Mucosa of rectum (tissue), 2 donors: ENCODE results near the gene FAN1.
"Not testable (repeated sequence)": the region's sequence is repeated elsewhere in the genome, so short reads cannot be mapped to it uniquely, and the experiment has no call there.

Source experiments
- H3K27ac ChIP-seq, 2 donors: one replicate each; pipeline ENCODE4 v1.7.0; 2013; ENCODE audit warnings: inconsistent platforms in 2 of 2, low read depth in 2 of 2, low read length in 2 of 2
- H3K27me3 ChIP-seq, 2 donors: one replicate each; pipeline ENCODE4 v1.7.0; 2013; ENCODE audit warnings: low read length in 2 of 2; ENCODE audit not compliant: control insufficient read depth in 2 of 2, insufficient read depth in 2 of 2
- H3K36me3 ChIP-seq, 2 donors: one replicate each; pipeline ENCODE4 v1.7.0; 2013; ENCODE audit warnings: low read length in 2 of 2; ENCODE audit not compliant: control insufficient read depth in 2 of 2, insufficient read depth in 2 of 2
- H3K4me1 ChIP-seq, 2 donors: one replicate each; pipeline ENCODE4 v1.7.0; 2013; ENCODE audit warnings: low read length in 2 of 2, mild to moderate bottlenecking in 1 of 2; ENCODE audit not compliant: control insufficient read depth in 2 of 2, insufficient read depth in 2 of 2
- H3K4me3 ChIP-seq, 2 donors: one replicate each; pipeline ENCODE4 v1.7.0; 2013; ENCODE audit warnings: low read length in 2 of 2
- H3K9ac ChIP-seq, 2 donors: one replicate each; pipeline ENCODE4 v1.7.0; 2013; ENCODE audit warnings: low read length in 2 of 2, low read depth in 1 of 2, mild to moderate bottlenecking in 1 of 2
- H3K9me3 ChIP-seq, 2 donors: one replicate each; pipeline ENCODE4 v1.7.0; 2013; ENCODE audit warnings: low read length in 2 of 2; ENCODE audit not compliant: control insufficient read depth in 2 of 2
- donor health status: healthy.
- donor health status: Normal muscosa, but diverticular disease.

Gene FAN1

GRCh38 chr15:30903497-30904187 is at the start of gene FAN1:
Gene FAN1 (plus strand): TSS chr15:30903915. CDS start chr15:30904664, 749 bp downstream.
- no peaks in the 10 kb centered on the region for H3K27me3 ChIP-seq
- H3K4me1 ChIP-seq = peaks cover 0 to 19% of the 10 kb centered on the region in 2 donors
- no peaks in the 10 kb centered on the region for H3K36me3 ChIP-seq
- no peaks in the 10 kb centered on the region for H3K9me3 ChIP-seq
- peak within 1 kb of the TSS; percentile 80 to 82 for H3K9ac ChIP-seq
- peak within 1 kb of the TSS; percentile 64 to 73 for H3K27ac ChIP-seq
- peak within 1 kb of the TSS; percentile 80 to 94 for H3K4me3 ChIP-seq

- H3K27me3 ChIP-seq = no peaks in the 10 kb centered on the region
- H3K27ac ChIP-seq = no peak overlapping the region
- no peaks in the 10 kb centered on the region for H3K36me3 ChIP-seq
- H3K4me1 ChIP-seq = no peaks in the 10 kb centered on the region
- H3K9ac ChIP-seq = no peak overlapping the region
- no peaks in the 10 kb centered on the region for H3K9me3 ChIP-seq
- no peak overlapping the region for H3K4me3 ChIP-seq
These were observed 44.4 kb upstream of the FAN1 start for GRCh38 chr15:30859091-30859874.

DNA sequence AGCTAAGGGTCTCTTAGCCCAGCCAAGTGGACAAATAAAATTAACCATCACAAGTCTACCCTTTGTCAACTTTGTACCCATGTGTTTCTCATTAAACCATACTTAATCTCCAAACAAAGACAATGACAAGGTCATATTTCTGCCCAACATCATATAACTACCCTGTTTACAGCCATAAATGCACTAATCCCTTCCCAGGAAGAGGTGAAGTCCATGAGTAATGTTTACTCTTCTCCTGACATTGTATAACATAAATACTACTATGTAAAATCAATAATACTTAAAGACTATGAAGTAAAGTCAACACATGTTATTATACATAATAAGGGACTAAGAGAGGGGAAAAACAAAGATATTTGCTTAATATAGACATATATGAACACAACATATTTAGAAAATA is 38.5 kb upstream of the FAN1 start:
- Histone ChIP-seq H3K9me3 (no peaks in the 10 kb centered on the region), H3K4me1 (peaks cover 0 to 2% of the 10 kb centered on the region in 2 donors), H3K27ac (no peak overlapping the region), H3K36me3 (no peaks in the 10 kb centered on the region), H3K4me3 (no peak overlapping the region), H3K27me3 (peaks cover 0 to 2% of the 10 kb centered on the region in 2 donors), H3K9ac (no peak overlapping the region)

- Histone ChIP-seq H3K9me3 (no peaks in the 10 kb centered on the region), H3K27ac (no peak overlapping the region), H3K4me3 (no peak overlapping the region), H3K36me3 (no peaks in the 10 kb centered on the region), H3K27me3 (no peaks in the 10 kb centered on the region), H3K4me1 (no peaks in the 10 kb centered on the region), H3K9ac (no peak overlapping the region)
These were observed 33.0 kb upstream of the FAN1 start for GRCh38 chr15:30870681-30871080.

DNA sequence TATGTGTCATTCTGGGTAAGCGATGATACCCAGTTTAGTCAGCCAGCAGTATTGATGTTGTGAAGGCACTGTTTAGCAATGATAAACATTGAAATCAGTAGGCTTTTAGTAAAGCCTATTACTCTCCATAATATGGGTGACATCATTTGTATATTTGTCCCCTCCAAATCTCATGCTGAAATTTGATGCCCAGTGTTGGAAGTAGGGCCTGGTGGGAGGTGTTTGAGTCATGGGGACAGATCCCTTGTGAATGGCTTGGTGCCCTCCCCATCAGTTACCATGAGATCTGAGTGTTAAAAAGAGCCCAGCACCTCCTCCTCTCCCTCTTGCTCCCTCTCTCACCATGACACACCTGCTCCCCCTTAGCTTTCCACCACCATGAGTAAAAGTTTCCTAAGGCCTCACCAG is 31.4 kb upstream of the FAN1 start:
- no peak overlapping the region for H3K4me3 ChIP-seq
- no peak overlapping the region for H3K9ac ChIP-seq
- no peaks in the 10 kb centered on the region for H3K36me3 ChIP-seq
- H3K27me3 ChIP-seq = no peaks in the 10 kb centered on the region
- no peak overlapping the region for H3K27ac ChIP-seq
- no peaks in the 10 kb centered on the region for H3K9me3 ChIP-seq
- no peaks in the 10 kb centered on the region for H3K4me1 ChIP-seq

DNA sequence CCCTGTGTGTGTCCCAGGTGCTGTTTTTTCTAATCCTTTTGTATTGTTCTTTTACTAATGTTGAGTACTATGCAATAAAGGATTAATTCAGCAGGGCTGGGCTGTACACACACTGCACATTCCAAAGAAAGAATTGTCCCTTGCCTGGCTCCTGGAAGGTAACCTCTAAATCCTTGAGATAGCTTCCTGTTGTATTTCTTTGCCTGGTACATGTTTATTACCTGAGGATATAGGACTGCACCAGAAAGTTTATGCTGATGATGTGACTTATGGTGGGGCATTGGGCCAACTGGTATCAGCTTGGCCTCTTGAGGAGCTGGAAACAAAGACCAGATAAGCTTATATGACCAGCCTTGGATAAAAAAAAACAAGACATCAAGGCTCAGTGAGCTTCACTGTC is 26.6 kb upstream of the FAN1 start:
- Histone ChIP-seq H3K4me1 (no peaks in the 10 kb centered on the region), H3K27ac (no peak overlapping the region), H3K9ac (no peak overlapping the region), H3K4me3 (no peak overlapping the region), H3K9me3 (no peaks in the 10 kb centered on the region), H3K27me3 (no peaks in the 10 kb centered on the region), H3K36me3 (no peaks in the 10 kb centered on the region)

DNA sequence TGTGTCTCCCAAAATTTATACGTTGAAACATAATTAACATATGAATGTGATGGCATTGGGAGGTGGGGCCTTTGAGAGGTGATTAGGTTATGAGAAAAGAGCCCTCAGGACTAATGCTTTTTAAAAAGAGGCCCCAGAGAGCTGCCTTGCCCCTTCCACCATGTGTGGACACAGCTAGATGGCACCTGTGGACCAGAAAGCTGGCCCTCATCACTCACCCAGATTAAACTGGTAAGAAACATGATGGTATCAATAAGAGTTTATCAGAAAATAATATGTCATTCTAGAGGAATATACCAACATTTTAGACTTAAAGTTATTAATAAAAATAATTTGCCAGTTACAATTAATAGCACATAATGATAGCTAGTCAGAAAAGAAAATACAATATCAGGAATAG is 25.2 kb upstream of the FAN1 start:
- H3K27me3 ChIP-seq = no peaks in the 10 kb centered on the region
- H3K27ac ChIP-seq = no peak overlapping the region
- no peak overlapping the region for H3K4me3 ChIP-seq

DNA sequence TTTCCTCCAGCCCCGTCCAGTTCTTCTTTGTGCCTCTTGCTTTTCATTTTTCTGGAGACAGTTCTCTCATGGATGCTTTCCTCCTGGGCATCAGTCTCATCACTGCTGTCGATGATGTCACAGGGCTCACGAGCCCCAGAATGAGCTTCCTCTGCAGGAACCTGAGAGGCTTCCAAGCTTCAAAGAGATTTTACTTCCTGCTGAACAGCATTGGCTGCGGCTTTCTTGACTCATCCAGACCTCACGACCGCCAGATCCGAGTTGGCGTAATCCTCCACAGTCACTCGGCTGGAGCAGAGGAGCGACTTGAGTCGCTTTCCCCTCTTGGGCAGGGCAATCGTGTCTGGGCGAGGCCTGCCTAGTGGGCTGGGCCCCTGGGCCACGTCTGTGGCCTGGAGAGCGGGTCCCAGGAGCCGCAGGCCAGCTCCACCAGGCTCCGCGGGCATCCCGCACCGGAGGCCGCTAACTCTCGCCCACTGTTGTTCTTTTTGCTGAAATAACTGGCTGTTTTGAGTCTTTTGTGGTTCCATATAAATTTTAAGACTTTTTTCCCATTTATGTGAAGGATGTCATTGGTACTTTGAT is 20.8 kb upstream of the FAN1 start:
- H3K4me1 ChIP-seq = no peaks in the 10 kb centered on the region
- H3K27ac ChIP-seq = no peak overlapping the region
- H3K36me3 ChIP-seq = no peaks in the 10 kb centered on the region
- no peaks in the 10 kb centered on the region for H3K27me3 ChIP-seq
- H3K4me3 ChIP-seq = no peak overlapping the region
- no peak overlapping the region for H3K9ac ChIP-seq
- H3K9me3 ChIP-seq = no peaks in the 10 kb centered on the region

More for the DNA sequence above, 25.2 kb upstream of the FAN1 start:
- Histone ChIP-seq H3K4me1 (no peaks in the 10 kb centered on the region), H3K36me3 (no peaks in the 10 kb centered on the region), H3K9ac (no peak overlapping the region), H3K9me3 (no peaks in the 10 kb centered on the region)

- H3K4me3 ChIP-seq, H3K36me3 ChIP-seq, H3K27me3 ChIP-seq, H3K9ac ChIP-seq, H3K4me1 ChIP-seq, H3K9me3 ChIP-seq, H3K27ac ChIP-seq: not testable (repeated sequence)
These were observed 20.0 kb upstream of the FAN1 start for GRCh38 chr15:30883666-30884065.

GRCh38 chr15:30885814-30886213 is 17.9 kb upstream of the FAN1 start:
- H3K9ac ChIP-seq = no peak overlapping the region
- H3K4me1 ChIP-seq = no peaks in the 10 kb centered on the region
- H3K4me3 ChIP-seq = no peak overlapping the region
- H3K36me3 ChIP-seq = no peaks in the 10 kb centered on the region
- H3K27me3 ChIP-seq = no peaks in the 10 kb centered on the region
- H3K9me3 ChIP-seq = no peaks in the 10 kb centered on the region
- no peak overlapping the region for H3K27ac ChIP-seq
